GM20000 (cell line): ENCODE results near the gene KCNQ1.
A peak's percentile ranks its signal among the peaks of the same experiment; 100 is the strongest.

Source experiments
- DNase-seq: peaks from one replicate; pipeline ENCODE4 v3.0.0; 2012; ENCODE audit warnings: low spot score
- CTCF ChIP-seq: IDR thresholded peaks from 2 replicates; pipeline ENCODE4 v1.5.1; 2012; ENCODE audit warnings: mild to moderate bottlenecking, control low read depth; ENCODE audit errors: extremely low read depth, missing control alignments

Gene KCNQ1

GRCh38 chr11:2593393-2593950 lies 148.7 kb downstream of the KCNQ1 start:
- no peak for TF ChIP-seq CTCF
- DNase-seq: no peak

GRCh38 chr11:2594267-2594666 lies 149.5 kb downstream of the KCNQ1 start:
- no peak for DNase-seq
- no peak for TF ChIP-seq CTCF

DNA sequence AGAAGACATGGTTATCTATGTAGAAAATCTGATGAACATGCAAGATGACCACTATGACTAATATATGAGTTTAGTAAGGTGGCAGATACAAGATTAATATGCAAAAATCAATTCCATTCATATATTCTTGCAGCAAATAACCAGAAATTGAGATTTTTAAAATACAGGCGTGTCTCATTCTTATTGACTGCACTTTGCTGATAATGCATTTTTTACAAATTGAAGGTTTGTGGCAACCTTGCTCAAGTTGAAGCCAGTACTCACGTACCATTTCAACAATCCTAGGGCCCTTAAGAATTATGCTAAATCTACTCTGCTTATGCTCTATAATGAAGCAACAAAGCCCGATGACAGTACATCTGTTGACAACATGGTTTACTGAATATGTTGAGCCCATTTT lies 150.4 kb downstream of the KCNQ1 start:
- no peak for TF ChIP-seq CTCF
- no peak for DNase-seq

GRCh38 chr11:2599561-2600189 lies 154.9 kb downstream of the KCNQ1 start:
- TF ChIP-seq CTCF: no peak
- DNase-seq: no peak

DNA sequence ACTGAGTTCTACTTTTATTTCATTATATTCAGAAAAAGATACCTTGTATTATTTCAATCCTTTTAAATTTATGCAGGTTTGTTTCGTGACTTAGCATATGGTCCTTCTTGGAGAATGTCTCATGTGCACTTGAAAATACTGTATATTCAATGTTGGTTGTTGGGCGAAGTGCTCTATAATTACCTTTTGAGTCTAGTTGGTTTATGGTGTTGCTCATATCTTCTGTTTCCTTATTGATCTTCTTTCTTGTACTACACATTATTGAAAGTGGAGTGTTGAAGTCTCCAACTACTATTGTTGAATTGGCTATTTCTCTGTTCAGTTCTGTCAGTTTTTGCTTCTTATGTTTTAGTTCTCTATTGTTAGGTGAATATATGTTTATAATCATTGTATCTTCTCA lies 164.5 kb downstream of the KCNQ1 start:
- no peak for DNase-seq
- TF ChIP-seq CTCF: no peak

GRCh38 chr11:2612884-2613571 lies 168.2 kb downstream of the KCNQ1 start:
- TF ChIP-seq CTCF: no peak
- no peak for DNase-seq

DNA sequence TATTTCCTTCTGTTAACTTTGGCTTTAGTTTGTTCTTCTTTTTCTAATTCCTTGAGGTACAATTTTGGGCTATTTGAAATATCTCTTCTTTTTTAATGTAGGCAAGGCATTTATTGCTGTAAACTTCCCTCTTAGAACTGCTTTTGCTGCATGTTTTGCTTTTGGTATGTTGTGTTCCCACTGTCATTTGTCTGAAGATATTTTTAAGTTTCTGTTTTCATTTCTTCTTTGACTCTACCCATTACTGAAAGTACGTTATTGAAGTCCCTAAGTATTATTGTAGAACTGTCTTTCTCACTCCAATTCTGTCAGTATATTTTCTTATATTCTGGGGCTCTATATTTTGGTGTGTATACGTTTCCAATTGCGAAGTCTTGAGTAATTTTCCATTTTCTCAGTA lies 177.1 kb downstream of the KCNQ1 start:
- TF ChIP-seq CTCF: no peak

More for the DNA sequence above, 177.1 kb downstream of the KCNQ1 start:
- DNase-seq: peak; percentile 6
